Transverse colon (tissue), 3 donors: ENCODE data around the gene PYGB.

ENCODE experiments used
- POLR2A ChIP-seq: fragments of 450-650 bp; IDR thresholded peaks from one replicate; pipeline ENCODE4 v1.6.1; 2016; ENCODE audit warnings: antibody characterized with exemption, mild to moderate bottlenecking, moderate library complexity
- POLR2AphosphoS5 ChIP-seq, 3 donors: sonication (generic); formaldehyde crosslinking; IDR thresholded peaks; one replicate each; pipeline ENCODE4 v1.6.1; 2016; ENCODE audit warnings: antibody characterized with exemption in 3 of 3

DNA sequence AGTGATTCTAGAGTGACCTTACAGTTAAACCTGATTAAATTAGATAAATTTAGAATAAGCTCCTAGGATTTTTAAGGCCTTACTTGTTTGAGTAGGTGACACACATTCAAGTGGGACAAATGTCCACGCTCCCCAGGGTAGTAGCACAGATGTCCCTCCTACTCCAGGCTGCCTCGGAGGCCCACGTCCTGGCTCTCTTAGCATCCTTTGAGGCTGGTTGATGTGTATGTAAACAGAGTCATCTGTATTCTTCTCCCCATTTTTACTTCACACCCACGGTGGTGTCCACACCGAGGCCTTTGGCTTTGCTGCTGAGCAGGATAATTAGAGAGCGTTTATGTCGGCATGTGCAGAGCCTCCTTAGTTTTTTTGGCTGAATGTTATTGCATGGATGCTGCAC, 36.6 kb upstream of the PYGB start:
- TF ChIP-seq POLR2AphosphoS5 (IDR thresholded peaks at IDR 0.05) (no peak), POLR2A (no peak)
